DMS53 treated with DMSO at 0.1 percent for 48 hours (cell line): ENCODE results near the gene ADNP2.
A peak's percentile ranks its signal among the peaks of the same experiment; 100 is the strongest.

ENCODE experiments used
- DNase-seq: peaks from one replicate; lab custom pipeline; 2025; ENCODE audit not compliant: unreplicated experiment; lab: John Stamatoyannopoulos, UW

The ADNP2 gene

GRCh38 chr18:80108739-80109675 lies at the start of gene ADNP2:
TSS of gene ADNP2 (plus strand) at chr18:80109262. CDS start at chr18:80117543, 8,281 bp downstream.
- peak; percentile 94 for DNase-seq

DNA sequence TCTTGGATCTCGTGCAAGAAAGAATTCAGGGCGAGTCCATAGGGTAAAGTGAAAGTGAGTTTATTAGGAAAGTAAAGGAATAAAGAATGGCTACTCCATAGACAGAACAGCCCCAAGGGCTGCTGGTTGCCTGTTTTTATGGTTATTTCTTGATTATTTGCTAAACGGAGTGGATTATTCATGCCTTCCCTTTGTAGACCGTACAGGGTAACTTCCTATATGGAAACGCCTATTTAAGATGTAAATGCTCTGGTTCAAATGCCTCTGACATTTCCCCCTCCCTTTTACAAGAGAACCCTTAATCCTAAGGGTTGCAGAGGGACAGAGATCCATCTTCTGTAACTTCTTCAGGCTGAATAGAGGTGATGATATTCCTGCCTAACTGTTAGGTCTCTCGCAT lies 49.1 kb upstream of the ADNP2 start:
- DNase-seq: no peak

DNA sequence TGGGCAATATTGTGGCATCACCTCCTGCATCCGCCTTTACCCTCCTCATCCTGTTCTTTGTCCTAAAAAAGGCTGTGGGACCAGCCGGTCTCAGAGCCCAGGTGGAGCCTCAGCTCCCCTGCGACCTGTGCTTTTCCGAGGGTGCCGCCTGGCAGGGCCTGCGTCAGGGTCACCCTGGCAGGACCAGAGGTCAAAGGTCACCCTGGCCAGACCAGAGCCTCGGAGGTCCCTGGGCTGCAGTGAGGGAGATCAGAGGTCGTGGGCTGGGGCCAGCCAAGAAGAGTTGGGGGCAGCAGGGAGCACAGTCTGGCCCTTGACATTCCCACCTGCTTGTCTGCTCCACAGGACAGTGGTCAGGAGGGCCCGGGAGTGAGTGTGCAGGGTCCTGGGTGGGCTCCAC lies 43.4 kb upstream of the ADNP2 start:
- DNase-seq: no peak

GRCh38 chr18:80067321-80067720 lies 41.7 kb upstream of the ADNP2 start:
- DNase-seq: no peak

DNA sequence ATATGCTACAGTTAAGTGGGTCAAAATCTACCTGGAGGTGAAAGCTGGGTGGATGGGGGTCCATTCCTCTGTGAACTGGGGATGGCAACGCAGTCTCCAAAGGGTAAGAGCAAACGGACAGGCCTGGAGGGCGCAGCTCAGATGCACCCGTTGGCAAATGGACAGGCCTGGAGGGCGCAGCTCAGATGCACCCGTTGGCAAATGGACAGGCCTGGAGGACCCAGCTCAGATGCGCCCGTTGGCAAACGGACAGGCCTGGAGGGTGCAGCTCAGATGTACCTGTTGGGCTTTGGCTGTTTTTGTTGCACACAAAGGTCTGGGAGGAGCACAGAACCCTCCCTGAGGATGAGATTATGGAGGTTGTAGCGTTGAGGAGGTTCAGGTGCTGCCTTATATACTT lies 41.2 kb upstream of the ADNP2 start:
- no peak for DNase-seq

DNA sequence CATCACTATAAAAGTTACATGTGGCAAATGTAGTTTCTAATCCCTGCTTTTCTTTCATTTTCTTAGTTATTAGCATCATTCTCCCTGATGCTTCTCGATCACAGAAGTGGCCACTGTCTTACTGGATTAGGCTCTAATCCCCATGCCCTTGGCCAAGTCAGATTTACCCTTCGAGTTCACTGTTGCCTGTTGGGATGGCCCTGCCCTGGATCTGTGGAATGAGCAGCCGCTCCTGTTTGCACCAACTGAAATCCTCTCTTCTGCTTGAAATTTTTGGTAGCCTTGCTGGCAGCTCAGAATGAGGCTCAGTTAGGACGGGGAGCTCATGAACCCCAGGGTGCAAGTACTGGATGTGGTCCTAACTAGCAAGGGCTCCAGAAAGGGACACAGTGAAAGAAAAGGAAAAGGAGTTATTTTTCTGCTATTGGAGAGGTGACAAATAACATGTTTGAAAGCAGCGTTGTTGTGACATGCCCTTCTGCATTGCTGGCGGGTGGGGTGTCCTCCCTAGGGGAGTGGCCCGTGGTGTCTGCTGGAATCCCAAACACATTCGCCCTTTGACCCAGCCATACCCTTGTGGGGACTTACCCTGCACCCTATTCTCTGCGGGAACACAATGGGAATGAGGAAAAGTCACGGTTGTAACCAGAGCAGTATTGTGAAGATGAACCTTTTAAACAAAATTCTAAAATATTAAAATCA lies 40.3 kb upstream of the ADNP2 start:
- no peak for DNase-seq

DNA sequence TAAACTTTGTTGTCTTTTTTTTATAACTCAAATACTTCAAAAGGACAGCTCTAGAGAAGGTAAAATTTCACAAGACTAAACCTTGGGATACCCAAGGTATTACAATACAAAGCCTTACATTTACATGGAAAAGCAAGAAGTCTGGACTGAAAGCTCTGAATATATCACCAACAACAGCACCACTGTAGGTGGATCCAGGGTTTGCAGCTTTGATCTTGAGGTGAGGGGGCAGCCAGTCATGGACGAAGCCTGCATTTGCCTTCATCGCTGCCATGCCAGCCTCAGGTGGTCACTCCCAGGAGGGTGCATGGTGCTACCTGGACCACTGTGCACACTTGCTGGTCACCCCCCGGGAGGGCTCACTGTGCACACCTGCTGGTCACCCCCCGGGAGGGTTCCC lies 38.2 kb upstream of the ADNP2 start:
- no peak for DNase-seq

- DNase-seq: no peak
Measured at GRCh38 chr18:80074183-80074582, 34.9 kb upstream of the ADNP2 start.

DNA sequence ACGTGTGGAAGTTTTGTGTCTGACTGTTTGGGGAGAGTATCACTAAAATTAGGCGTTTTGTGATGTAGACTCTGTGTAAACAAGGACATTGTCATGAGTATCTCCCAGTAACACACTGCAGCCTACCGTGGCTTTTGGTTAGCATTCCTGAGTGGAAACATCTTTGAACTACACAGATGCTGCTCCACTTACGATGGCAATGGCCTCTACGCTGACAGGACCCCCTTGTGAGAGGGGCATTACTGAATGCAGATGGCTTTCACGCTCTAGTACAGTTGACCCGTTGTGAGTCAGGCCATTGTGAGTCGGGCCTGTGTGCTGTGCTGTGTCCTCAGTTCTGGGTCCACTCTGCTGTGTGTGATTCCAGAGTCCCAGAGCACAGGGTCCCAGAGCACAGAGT lies 34.4 kb upstream of the ADNP2 start:
- DNase-seq: no peak

- DNase-seq: no peak
Measured at GRCh38 chr18:80075940-80076339, 33.1 kb upstream of the ADNP2 start.

GRCh38 chr18:80076379-80076778 lies 32.7 kb upstream of the ADNP2 start:
- no peak for DNase-seq

GRCh38 chr18:80077873-80078272 lies 31.2 kb upstream of the ADNP2 start:
- no peak for DNase-seq

GRCh38 chr18:80086281-80086680 lies 22.8 kb upstream of the ADNP2 start:
- DNase-seq: no peak

- DNase-seq: no peak
Measured at GRCh38 chr18:80088036-80088435, 21.0 kb upstream of the ADNP2 start.

- no peak for DNase-seq
Measured at GRCh38 chr18:80088823-80089222, 20.2 kb upstream of the ADNP2 start.

DNA sequence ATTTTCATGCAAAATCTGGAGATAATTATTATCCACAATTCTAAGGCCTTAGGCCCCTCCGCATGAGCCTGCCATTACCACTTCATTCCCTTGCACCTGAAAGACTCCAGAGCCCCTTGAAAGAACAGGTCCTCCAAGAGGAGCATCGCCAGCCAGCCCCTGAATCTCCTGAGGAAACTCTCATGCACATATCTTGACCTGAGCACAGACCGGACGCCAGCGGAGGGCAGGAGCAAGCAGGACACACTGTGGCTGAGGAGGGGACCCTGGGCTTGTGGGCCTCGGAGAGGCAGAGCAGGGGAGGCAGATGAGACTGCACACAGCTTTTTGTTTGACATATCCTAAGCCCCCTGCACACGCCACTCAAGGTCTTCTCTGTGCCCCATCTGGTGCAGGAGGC lies 13.6 kb upstream of the ADNP2 start:
- no peak for DNase-seq

DNA sequence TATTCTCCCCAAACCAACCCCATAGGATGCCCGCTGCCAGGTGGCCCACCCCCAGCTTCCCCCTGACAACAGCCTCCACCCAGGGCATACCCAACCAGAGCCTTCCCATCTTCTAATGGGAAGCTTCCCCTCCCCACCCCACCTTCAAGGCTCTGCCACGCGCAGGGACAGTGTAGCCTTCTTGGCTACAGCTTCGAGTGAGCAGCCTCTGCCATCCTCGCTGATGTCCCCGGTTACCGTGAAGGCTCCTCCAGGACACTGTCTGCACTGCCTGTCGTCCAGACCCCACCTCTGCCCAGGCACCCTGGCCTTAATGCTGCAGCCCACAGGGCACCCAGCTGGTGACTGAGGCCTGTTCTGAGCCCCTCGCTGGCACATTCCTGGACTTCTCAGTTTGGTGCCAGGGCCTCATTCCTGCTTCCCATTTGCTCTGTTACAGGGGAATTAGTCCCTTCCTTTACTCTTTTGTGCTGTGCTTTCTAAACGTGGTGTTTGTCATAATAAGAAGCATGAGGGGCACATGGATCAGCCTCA lies 13.0 kb upstream of the ADNP2 start:
- DNase-seq: no peak

DNA sequence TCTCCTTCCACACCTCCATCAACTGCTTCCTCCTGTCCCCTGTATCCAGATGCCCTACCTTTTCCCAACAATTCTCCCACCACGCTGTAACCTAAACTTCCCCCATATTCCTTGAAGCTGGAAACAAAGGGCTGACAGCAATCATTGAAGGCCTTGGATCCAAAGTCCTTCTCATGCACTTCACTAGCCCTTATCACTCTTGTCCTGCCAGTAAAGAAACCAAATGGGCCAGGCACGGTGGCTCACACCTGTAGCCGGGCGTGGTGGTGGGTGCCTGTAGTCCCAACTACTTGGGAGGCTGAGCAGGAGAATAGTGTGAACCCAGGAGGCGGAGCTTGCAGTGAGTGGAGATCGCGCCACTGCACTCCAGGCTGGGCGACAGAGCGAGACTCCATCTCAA lies 11.9 kb upstream of the ADNP2 start:
- no peak for DNase-seq

DNA sequence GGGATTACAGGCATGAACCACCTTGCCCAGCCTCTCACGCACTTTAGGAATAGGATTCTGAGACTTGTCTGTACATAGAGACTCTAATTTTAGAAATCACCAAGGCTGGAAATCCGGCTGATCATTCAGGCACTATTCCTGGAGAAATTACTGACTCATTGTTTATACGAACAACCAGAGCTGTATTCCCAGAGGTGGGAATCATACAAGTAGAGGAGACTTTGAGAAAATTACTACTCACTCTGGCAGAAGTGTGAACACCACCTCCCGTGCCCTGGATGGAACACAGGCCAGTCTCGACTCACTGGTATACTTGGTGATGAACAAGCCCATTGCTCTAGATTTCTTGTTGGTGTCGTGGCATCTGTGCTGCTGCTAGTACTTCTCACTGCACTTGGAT lies 5.8 kb upstream of the ADNP2 start:
- DNase-seq: no peak

GRCh38 chr18:80104364-80104779 lies 4.7 kb upstream of the ADNP2 start:
- DNase-seq: no peak

- DNase-seq: no peak
Measured at GRCh38 chr18:80105369-80106167, 3.5 kb upstream of the ADNP2 start.
